HuH-7 (cell line): ENCODE data around the gene FAM117B.

Experiments
- DNase-seq: peaks from one replicate; pipeline ENCODE4 v3.0.0; 2011; ENCODE audit warnings: low spot score

The FAM117B gene

GRCh38 chr2:202815548-202816360 lies 181.0 kb downstream of the FAM117B start:
- DNase-seq: no peak

GRCh38 chr2:202817771-202818170 lies 183.0 kb downstream of the FAM117B start:
- no peak for DNase-seq

GRCh38 chr2:202818321-202818720 lies 183.6 kb downstream of the FAM117B start:
- no peak for DNase-seq
